WTC11 (cell line): Measurements from ENCODE around the gene SMO.

Experiments used
- SP1 ChIP-seq: sonication (generic); formaldehyde crosslinking; conservative IDR thresholded peaks from 2 replicates; pipeline ENCODE4 v1.8.1; 2022; ENCODE audit warnings: missing genetic modification reagents
- TEAD4 ChIP-seq: sonication (generic); formaldehyde crosslinking; IDR thresholded peaks from 2 replicates; pipeline ENCODE4 v1.8.0; 2022; ENCODE audit warnings: mild to moderate bottlenecking, missing genetic modification reagents
- TF ChIP-seq, protein P1 (sequence below): fragments of 200-600 bp; IDR thresholded peaks from 2 replicates; pipeline ENCODE4 v1.8.0; 2022; ENCODE audit warnings: antibody characterized with exemption
- TF ChIP-seq, protein P2 (sequence below): fragments of 250-450 bp; sonication (Bioruptor Pico); IDR thresholded peaks from 2 replicates; pipeline ENCODE4 v1.9.0; 2021; ENCODE audit warnings: mild to moderate bottlenecking, borderline replicate concordance
- TF ChIP-seq, protein P3 (sequence below): sonication (generic); formaldehyde crosslinking; IDR thresholded peaks from 2 replicates; pipeline ENCODE4 v1.8.1; 2023; ENCODE audit warnings: mild to moderate bottlenecking, missing genetic modification reagents
- TF ChIP-seq, protein P4 (sequence below): sonication (generic); formaldehyde crosslinking; conservative IDR thresholded peaks from 2 replicates; pipeline ENCODE4 v1.8.1; 2022; ENCODE audit warnings: mild to moderate bottlenecking, missing genetic modification reagents
- TF ChIP-seq, protein P5 (sequence below): fragments of 250-450 bp; sonication (Bioruptor Pico); IDR thresholded peaks from 2 replicates; pipeline ENCODE4 v1.9.0; 2021; ENCODE audit warnings: mild to moderate bottlenecking

DNA sequence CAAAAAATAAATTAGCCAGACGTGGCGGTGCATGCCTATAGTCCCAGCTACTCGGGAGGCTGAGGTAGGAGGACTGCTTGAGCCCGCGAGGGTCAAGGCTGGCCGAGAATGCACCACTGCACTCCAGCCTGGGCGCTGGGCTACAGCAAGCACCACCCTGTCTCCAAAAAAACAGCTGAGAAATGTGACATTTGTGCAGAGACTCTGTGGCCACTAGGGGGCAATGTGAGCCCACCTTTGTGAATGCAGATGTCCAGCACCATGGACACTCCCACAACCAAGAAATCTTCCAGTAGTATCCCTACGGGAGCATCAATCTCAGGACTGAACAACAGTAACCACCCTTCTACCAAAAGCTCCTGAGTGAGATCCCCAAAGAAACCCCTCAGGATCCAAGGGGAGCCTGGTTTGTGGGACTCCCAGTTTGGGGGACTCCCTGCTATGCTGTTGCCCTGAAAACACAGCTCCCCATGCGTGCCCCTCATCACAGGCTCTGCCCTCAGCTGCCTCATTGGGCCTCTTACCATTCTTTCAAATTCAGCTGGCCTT lies 30.2 kb downstream of the SMO start:
- TF ChIP-seq, protein P1, sequence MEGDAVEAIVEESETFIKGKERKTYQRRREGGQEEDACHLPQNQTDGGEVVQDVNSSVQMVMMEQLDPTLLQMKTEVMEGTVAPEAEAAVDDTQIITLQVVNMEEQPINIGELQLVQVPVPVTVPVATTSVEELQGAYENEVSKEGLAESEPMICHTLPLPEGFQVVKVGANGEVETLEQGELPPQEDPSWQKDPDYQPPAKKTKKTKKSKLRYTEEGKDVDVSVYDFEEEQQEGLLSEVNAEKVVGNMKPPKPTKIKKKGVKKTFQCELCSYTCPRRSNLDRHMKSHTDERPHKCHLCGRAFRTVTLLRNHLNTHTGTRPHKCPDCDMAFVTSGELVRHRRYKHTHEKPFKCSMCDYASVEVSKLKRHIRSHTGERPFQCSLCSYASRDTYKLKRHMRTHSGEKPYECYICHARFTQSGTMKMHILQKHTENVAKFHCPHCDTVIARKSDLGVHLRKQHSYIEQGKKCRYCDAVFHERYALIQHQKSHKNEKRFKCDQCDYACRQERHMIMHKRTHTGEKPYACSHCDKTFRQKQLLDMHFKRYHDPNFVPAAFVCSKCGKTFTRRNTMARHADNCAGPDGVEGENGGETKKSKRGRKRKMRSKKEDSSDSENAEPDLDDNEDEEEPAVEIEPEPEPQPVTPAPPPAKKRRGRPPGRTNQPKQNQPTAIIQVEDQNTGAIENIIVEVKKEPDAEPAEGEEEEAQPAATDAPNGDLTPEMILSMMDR, result peak; percentile 95
- TF ChIP-seq, protein P2, sequence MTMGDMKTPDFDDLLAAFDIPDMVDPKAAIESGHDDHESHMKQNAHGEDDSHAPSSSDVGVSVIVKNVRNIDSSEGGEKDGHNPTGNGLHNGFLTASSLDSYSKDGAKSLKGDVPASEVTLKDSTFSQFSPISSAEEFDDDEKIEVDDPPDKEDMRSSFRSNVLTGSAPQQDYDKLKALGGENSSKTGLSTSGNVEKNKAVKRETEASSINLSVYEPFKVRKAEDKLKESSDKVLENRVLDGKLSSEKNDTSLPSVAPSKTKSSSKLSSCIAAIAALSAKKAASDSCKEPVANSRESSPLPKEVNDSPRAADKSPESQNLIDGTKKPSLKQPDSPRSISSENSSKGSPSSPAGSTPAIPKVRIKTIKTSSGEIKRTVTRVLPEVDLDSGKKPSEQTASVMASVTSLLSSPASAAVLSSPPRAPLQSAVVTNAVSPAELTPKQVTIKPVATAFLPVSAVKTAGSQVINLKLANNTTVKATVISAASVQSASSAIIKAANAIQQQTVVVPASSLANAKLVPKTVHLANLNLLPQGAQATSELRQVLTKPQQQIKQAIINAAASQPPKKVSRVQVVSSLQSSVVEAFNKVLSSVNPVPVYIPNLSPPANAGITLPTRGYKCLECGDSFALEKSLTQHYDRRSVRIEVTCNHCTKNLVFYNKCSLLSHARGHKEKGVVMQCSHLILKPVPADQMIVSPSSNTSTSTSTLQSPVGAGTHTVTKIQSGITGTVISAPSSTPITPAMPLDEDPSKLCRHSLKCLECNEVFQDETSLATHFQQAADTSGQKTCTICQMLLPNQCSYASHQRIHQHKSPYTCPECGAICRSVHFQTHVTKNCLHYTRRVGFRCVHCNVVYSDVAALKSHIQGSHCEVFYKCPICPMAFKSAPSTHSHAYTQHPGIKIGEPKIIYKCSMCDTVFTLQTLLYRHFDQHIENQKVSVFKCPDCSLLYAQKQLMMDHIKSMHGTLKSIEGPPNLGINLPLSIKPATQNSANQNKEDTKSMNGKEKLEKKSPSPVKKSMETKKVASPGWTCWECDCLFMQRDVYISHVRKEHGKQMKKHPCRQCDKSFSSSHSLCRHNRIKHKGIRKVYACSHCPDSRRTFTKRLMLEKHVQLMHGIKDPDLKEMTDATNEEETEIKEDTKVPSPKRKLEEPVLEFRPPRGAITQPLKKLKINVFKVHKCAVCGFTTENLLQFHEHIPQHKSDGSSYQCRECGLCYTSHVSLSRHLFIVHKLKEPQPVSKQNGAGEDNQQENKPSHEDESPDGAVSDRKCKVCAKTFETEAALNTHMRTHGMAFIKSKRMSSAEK (CRISPR knock-in tag), result no peak
- TF ChIP-seq TEAD4 (CRISPR knock-in tag) (no peak), SP1 (CRISPR knock-in tag) (no peak)
- TF ChIP-seq, protein P3, sequence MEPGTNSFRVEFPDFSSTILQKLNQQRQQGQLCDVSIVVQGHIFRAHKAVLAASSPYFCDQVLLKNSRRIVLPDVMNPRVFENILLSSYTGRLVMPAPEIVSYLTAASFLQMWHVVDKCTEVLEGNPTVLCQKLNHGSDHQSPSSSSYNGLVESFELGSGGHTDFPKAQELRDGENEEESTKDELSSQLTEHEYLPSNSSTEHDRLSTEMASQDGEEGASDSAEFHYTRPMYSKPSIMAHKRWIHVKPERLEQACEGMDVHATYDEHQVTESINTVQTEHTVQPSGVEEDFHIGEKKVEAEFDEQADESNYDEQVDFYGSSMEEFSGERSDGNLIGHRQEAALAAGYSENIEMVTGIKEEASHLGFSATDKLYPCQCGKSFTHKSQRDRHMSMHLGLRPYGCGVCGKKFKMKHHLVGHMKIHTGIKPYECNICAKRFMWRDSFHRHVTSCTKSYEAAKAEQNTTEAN (CRISPR knock-in tag), result no peak
- TF ChIP-seq, protein P4, sequence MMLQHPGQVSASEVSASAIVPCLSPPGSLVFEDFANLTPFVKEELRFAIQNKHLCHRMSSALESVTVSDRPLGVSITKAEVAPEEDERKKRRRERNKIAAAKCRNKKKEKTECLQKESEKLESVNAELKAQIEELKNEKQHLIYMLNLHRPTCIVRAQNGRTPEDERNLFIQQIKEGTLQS (CRISPR knock-in tag), result no peak
- TF ChIP-seq, protein P5, sequence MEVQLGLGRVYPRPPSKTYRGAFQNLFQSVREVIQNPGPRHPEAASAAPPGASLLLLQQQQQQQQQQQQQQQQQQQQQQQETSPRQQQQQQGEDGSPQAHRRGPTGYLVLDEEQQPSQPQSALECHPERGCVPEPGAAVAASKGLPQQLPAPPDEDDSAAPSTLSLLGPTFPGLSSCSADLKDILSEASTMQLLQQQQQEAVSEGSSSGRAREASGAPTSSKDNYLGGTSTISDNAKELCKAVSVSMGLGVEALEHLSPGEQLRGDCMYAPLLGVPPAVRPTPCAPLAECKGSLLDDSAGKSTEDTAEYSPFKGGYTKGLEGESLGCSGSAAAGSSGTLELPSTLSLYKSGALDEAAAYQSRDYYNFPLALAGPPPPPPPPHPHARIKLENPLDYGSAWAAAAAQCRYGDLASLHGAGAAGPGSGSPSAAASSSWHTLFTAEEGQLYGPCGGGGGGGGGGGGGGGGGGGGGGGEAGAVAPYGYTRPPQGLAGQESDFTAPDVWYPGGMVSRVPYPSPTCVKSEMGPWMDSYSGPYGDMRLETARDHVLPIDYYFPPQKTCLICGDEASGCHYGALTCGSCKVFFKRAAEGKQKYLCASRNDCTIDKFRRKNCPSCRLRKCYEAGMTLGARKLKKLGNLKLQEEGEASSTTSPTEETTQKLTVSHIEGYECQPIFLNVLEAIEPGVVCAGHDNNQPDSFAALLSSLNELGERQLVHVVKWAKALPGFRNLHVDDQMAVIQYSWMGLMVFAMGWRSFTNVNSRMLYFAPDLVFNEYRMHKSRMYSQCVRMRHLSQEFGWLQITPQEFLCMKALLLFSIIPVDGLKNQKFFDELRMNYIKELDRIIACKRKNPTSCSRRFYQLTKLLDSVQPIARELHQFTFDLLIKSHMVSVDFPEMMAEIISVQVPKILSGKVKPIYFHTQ (CRISPR knock-in tag), result no peak
